Liver (tissue), 9 donors: ENCODE results near the gene CSF2RB. TPM values are rescaled to one million over a fixed set of nuclear protein-coding genes. Genes with fewer than 3 reads are reported as not detected.

Experiments
- DNase-seq: peaks from one replicate; pipeline ENCODE4 v3.0.0-alpha.2; 2017; ENCODE audit warnings: low spot score
- H3K27ac ChIP-seq, 2 donors: one replicate each; pipeline ENCODE4 v1.7.0; 2013; ENCODE audit warnings: inconsistent platforms in 2 of 2, low read length in 2 of 2, control low read depth in 1 of 2, low read depth in 1 of 2, mild to moderate bottlenecking in 1 of 2
- H3K27me3 ChIP-seq, 4 donors: one replicate each; pipeline versions ENCODE4 v1.6.1 to v1.7.0; 2013; ENCODE audit warnings: low read length in 3 of 4, inconsistent platforms in 1 of 4, mild to moderate bottlenecking in 1 of 4, moderate library complexity in 1 of 4; ENCODE audit not compliant: control insufficient read depth in 4 of 4, insufficient read depth in 4 of 4
- H3K36me3 ChIP-seq, 4 donors: one replicate each; pipeline versions ENCODE4 v1.6.1 to v1.7.0; 2013; ENCODE audit warnings: low read length in 3 of 4, mild to moderate bottlenecking in 3 of 4, low read depth in 1 of 4, moderate library complexity in 1 of 4; ENCODE audit not compliant: control insufficient read depth in 4 of 4, insufficient read depth in 3 of 4
- H3K4me1 ChIP-seq, 4 donors: one replicate each; pipeline versions ENCODE4 v1.6.1 to v1.7.0; 2013; ENCODE audit warnings: low read length in 3 of 4, mild to moderate bottlenecking in 3 of 4, moderate library complexity in 1 of 4; ENCODE audit not compliant: control insufficient read depth in 4 of 4, insufficient read depth in 4 of 4
- H3K4me3 ChIP-seq, 3 donors: one replicate each; pipeline versions ENCODE4 v1.6.1 to v1.7.0; 2013; ENCODE audit warnings: low read length in 3 of 3, control low read depth in 1 of 3, low read depth in 1 of 3, mild to moderate bottlenecking in 1 of 3
- H3K9ac ChIP-seq, 2 donors: one replicate each; pipeline ENCODE4 v1.7.0; 2013; ENCODE audit warnings: low read length in 2 of 2, mild to moderate bottlenecking in 2 of 2, moderate library complexity in 2 of 2, control low read depth in 1 of 2, low read depth in 1 of 2
- H3K9me3 ChIP-seq, 4 donors: one replicate each; pipeline versions ENCODE4 v1.6.1 to v1.7.0; 2013; ENCODE audit warnings: low read length in 3 of 4; ENCODE audit not compliant: control insufficient read depth in 4 of 4
- EGR1 ChIP-seq, 2 donors: IDR thresholded peaks; 2 replicates each; pipeline ENCODE4 v1.6.1; 2016 to 2018; ENCODE audit warnings: antibody characterized with exemption in 2 of 2, low read depth in 2 of 2
- FOXA1 ChIP-seq: IDR thresholded peaks from 2 replicates; pipeline ENCODE4 v1.6.1; 2016; ENCODE audit warnings: antibody characterized with exemption
- FOXA2 ChIP-seq: IDR thresholded peaks from 2 replicates; pipeline ENCODE4 v1.6.1; 2016; ENCODE audit warnings: antibody characterized with exemption
- HNF4A ChIP-seq, 2 donors: conservative IDR thresholded peaks; 2 replicates each; pipeline ENCODE4 v1.6.1; 2016; ENCODE audit warnings: antibody characterized with exemption in 2 of 2, mild to moderate bottlenecking in 2 of 2
- HNF4G ChIP-seq: IDR thresholded peaks from 2 replicates; pipeline ENCODE4 v1.6.1; 2016; ENCODE audit warnings: antibody characterized with exemption
- JUND ChIP-seq, 2 donors: IDR thresholded peaks; 2 replicates each; pipeline ENCODE4 v1.6.1; 2016; ENCODE audit warnings: antibody characterized with exemption in 2 of 2
- RAD21 ChIP-seq, 2 donors: IDR thresholded peaks; 2 replicates each; pipeline ENCODE4 v1.6.1; 2016; ENCODE audit warnings: antibody characterized with exemption in 2 of 2, mild to moderate bottlenecking in 2 of 2
- RXRA ChIP-seq, 2 donors: IDR thresholded peaks; 2 replicates each; pipeline ENCODE4 v1.6.1; 2017 to 2018; ENCODE audit warnings: antibody characterized with exemption in 2 of 2, mild to moderate bottlenecking in 1 of 2
- SP1 ChIP-seq: IDR thresholded peaks from 2 replicates; pipeline ENCODE4 v1.6.1; 2018; ENCODE audit warnings: antibody characterized with exemption, mild to moderate bottlenecking
- TAF1 ChIP-seq: conservative IDR thresholded peaks from 2 replicates; pipeline ENCODE4 v1.6.1; 2016; ENCODE audit warnings: antibody characterized with exemption, mild to moderate bottlenecking
- YY1 ChIP-seq: IDR thresholded peaks from 2 replicates; pipeline ENCODE4 v1.6.1; 2016; ENCODE audit warnings: antibody characterized with exemption, mild to moderate bottlenecking
- WGBS: extraction: QIAGEN DNeasy Blood & Tissue Kit; methylation state at CpG from one replicate; pipeline ENCODE4 v1.1.7; 2013; 5-methylcytosine and 5-hydroxymethylcytosine counted together
- polyA plus RNA-seq, 2 donors: library from polyadenylated mRNA; stranded (reverse) in 1 of 2; unstranded in 1 of 2; fragments of 200-250 nt in 1 of 2; fragments of >200 nt in 1 of 2; fragmentation: Nextera tagmentation in 1 of 2; extraction: Ambion mirVana in 1 of 2; gene quantifications; one replicate each; pipeline versions ENCODE4 v1.2.1 to v1.2.3, GENCODE V29; 2013 to 2015
- total RNA-seq, 2 donors: library from RNA; depleted of rRNA; stranded (reverse); fragments of >200 nt; gene quantifications; one replicate each; pipeline ENCODE4 v1.2.3, GENCODE V29; 2014
- TF ChIP-seq, protein P1 (sequence below): IDR thresholded peaks from 2 replicates; pipeline ENCODE4 v1.6.1; 2016; ENCODE audit warnings: antibody characterized with exemption
- TF ChIP-seq, protein P2 (sequence below): IDR thresholded peaks from 2 replicates; pipeline ENCODE4 v1.6.1; 2016; ENCODE audit warnings: antibody characterized with exemption
- TF ChIP-seq, protein P3 (sequence below): IDR thresholded peaks from 2 replicates; pipeline ENCODE4 v1.6.1; 2016; ENCODE audit warnings: antibody characterized with exemption
- donor health status: healthy.
- donor health status: healthy.
- donor health status: healthy.
- donor health status: healthy.
- donor health status: healthy.

Gene CSF2RB
- total and polyA plus RNA-seq, 4 donors = 0.72 to 10.5 (median 2.3) TPM

DNA sequence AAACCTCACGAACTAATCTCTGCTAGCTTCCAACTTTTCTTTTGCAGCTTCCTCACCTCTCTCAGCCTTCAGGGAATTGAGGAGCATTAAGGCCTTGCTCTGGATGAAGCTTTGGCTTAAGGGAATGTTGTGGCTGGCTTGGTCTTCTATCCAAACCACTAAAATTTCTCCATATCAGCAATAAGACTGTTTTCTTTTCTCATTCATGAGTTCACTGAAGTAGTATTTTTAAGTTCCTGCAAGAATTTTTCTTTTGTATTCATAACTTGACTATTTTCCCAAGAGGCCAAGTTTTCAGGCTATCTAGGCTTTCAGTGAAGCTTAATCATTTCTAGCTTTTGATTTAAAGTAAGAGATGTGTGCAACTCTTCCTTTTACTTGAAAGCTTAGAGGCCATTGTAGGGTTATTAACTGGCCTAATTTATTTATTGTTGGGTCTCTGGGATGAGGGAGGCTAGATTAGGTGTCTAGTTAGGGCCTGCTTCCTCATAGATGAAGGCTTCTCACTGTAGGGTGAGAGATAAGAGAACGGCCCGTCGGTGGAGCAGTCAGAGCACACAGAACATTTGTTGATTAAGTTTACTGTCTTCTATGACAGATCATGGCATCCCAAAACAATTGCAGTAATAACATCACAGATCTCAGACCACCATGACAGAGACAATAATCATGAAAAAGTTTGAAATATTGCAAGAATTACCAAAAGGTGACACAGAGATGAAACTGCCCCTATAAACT, 33.2 kb downstream of the CSF2RB start:
- Histone ChIP-seq H3K36me3 (no peaks in the 10 kb centered on the region), H3K4me1 (no peaks in the 10 kb centered on the region), H3K9ac (no peak overlapping the region), H3K4me3 (no peak overlapping the region), H3K9me3 (no peaks in the 10 kb centered on the region), H3K27me3 (no peaks in the 10 kb centered on the region), H3K27ac (no peak overlapping the region)
- peak in 1 of 2 donors; percentile 12 for TF ChIP-seq RAD21 (IDR thresholded peaks at IDR 0.05)
- no peak for TF ChIP-seq HNF4G
- no peak for TF ChIP-seq FOXA1
- TF ChIP-seq TAF1 = no peak
- 61% methylated on average over 4 of the region's 4 CpGs for WGBS
- no peak for DNase-seq

DNA sequence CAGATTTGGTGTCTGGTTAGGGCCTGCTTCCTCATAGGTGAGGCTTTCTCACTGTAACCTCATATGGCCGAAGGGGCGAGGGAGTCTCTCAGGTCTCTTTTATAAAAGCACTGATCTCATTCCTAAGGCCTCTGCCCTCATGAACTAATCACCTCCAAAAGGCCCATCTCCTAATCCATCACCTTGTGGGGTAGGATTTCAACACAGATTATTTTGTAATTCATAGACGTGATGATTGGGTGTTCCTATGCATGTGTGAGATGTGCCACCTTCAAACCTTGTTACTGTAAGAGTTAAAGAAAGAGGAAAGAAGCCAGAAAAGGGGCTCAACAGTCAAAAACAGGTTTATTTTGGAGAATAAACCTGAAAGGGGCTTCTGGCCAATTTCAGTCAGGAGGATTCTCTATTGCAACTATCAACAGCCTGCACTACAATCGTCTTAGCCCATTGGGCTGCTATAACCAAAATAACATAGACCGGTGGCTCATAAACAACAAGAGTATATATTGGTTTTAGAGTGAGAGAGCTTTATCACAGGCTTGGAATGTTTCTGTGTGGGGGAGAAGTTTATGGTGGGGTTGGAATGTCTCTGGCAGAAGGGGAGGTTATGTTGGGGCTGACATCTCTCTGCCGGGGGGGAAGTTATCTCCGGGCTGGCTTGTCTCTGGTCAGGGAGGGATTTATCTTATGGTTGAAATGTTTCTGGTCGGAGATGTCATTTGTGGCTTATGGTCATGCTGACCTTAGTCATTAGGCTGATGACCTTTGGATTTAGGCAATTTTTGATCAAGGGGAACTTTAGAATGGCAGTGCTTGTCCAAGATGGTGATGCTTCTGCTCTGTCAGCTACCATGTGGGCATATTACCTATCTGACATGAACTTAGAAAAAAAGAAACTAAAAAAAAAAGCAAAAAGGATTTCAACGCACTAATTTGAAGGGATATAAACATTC, 35.1 kb downstream of the CSF2RB start:
- H3K36me3 ChIP-seq = no peaks in the 10 kb centered on the region
- H3K4me3 ChIP-seq = no peak overlapping the region
- H3K4me1 ChIP-seq = no peaks in the 10 kb centered on the region
- H3K9me3 ChIP-seq = no peaks in the 10 kb centered on the region
- no peaks in the 10 kb centered on the region for H3K27me3 ChIP-seq
- H3K9ac ChIP-seq = no peak overlapping the region
- TF ChIP-seq SP1 (no peak), TAF1 (no peak), JUND (IDR thresholded peaks at IDR 0.05) (no peak), EGR1 (IDR thresholded peaks at IDR 0.05; ENCODE audit: low read depth in 2 of 2) (no peak), RXRA (IDR thresholded peaks at IDR 0.05) (no peak)
- TF ChIP-seq, protein P1, sequence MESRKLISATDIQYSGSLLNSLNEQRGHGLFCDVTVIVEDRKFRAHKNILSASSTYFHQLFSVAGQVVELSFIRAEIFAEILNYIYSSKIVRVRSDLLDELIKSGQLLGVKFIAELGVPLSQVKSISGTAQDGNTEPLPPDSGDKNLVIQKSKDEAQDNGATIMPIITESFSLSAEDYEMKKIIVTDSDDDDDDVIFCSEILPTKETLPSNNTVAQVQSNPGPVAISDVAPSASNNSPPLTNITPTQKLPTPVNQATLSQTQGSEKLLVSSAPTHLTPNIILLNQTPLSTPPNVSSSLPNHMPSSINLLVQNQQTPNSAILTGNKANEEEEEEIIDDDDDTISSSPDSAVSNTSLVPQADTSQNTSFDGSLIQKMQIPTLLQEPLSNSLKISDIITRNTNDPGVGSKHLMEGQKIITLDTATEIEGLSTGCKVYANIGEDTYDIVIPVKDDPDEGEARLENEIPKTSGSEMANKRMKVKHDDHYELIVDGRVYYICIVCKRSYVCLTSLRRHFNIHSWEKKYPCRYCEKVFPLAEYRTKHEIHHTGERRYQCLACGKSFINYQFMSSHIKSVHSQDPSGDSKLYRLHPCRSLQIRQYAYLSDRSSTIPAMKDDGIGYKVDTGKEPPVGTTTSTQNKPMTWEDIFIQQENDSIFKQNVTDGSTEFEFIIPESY = no peak
- TF ChIP-seq, protein P2, sequence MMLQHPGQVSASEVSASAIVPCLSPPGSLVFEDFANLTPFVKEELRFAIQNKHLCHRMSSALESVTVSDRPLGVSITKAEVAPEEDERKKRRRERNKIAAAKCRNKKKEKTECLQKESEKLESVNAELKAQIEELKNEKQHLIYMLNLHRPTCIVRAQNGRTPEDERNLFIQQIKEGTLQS = no peak
- DNase-seq = no peak
- WGBS = 77% methylated on average over 9 of the region's 9 CpGs
- H3K27ac ChIP-seq = no peak overlapping the region

- H3K36me3 ChIP-seq = no peaks in the 10 kb centered on the region
- H3K27ac ChIP-seq = no peak overlapping the region
- TF ChIP-seq SP1 = no peak
- TF ChIP-seq EGR1 (IDR thresholded peaks at IDR 0.05; ENCODE audit: low read depth in 2 of 2) = no peak
- TF ChIP-seq FOXA2 = no peak
- TF ChIP-seq HNF4A (conservative IDR thresholded peaks at IDR 0.05) = no peak
- TF ChIP-seq, protein P2 = no peak
- TF ChIP-seq, protein P1 = no peak
- no peak for TF ChIP-seq JUND (IDR thresholded peaks at IDR 0.05)
- TF ChIP-seq RXRA (IDR thresholded peaks at IDR 0.05) = no peak
- TF ChIP-seq YY1 = no peak
- no peak for TF ChIP-seq RAD21 (IDR thresholded peaks at IDR 0.05)
- TF ChIP-seq, protein P3, sequence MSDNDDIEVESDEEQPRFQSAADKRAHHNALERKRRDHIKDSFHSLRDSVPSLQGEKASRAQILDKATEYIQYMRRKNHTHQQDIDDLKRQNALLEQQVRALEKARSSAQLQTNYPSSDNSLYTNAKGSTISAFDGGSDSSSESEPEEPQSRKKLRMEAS = no peak
- no peak for TF ChIP-seq FOXA1
- H3K4me1 ChIP-seq = no peaks in the 10 kb centered on the region
- H3K9me3 ChIP-seq = no peaks in the 10 kb centered on the region
- H3K9ac ChIP-seq = no peak overlapping the region
- H3K4me3 ChIP-seq = no peak overlapping the region
- 82% methylated on average over 17 of the region's 17 CpGs for WGBS
- DNase-seq = no peak
- no peaks in the 10 kb centered on the region for H3K27me3 ChIP-seq
Measured at GRCh38 chr22:36950797-36951590, 37.6 kb downstream of the CSF2RB start.
